ENCODE measurements around the gene THG1L. TPM values are rescaled to one million over a fixed set of nuclear protein-coding genes. Genes with fewer than 3 reads are reported as not detected.

The THG1L gene
- total RNA-seq, 4 donors from 2014 or later: 13.2 to 20.3 (median 15.5) TPM

DNA sequence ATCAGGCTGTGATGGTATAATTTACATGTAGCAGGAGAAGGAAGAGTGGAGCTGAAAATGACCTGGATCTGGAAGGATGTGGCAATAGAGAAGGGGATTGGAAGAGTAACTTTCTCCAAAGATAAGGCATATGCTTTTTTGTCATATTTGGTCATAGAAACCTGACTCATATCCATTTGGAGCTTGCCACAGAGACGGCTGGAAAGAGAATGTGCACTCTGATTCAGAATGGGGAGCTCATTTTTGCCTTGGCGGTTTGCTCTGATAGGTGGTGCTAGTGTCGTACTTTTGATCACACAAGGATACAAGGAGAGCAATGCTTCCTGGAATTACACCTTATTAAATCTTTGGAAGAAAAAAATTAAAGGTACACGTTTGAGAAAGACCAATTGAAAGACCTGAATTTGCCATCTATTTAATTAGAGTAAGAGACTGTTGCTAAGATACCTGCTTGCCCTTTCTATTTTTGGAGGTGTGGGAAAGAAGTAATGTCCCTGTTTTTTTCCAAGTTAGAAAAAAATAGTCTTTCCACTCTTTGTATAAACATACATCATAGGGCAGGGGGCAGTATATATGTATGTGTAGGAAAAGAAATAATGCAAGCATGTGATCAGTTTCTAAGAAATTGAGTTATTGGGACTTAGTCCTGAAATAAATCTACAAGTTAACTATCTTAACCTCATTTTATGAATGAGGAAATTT is 17.7 kb downstream of the THG1L start:
- H3K36me3 ChIP-seq: peaks cover 1 to 29% of the 10 kb centered on the region in 2 donors
- H3K4me3 ChIP-seq: no peak overlapping the region
- H3K4me1 ChIP-seq: peaks cover 0 to 69% (median 7%) of the 10 kb centered on the region in 3 donors
- H3K27ac ChIP-seq: peak overlapping the region; percentile 46 to 93 (median 90)
- no peaks in the 10 kb centered on the region for H3K27me3 ChIP-seq
- 12 to 40% methylated on average over 4 of the region's 4 CpGs for WGBS, 2 donors (ENCODE audit: low coverage in 1 of 2)
- TF ChIP-seq, protein P1, sequence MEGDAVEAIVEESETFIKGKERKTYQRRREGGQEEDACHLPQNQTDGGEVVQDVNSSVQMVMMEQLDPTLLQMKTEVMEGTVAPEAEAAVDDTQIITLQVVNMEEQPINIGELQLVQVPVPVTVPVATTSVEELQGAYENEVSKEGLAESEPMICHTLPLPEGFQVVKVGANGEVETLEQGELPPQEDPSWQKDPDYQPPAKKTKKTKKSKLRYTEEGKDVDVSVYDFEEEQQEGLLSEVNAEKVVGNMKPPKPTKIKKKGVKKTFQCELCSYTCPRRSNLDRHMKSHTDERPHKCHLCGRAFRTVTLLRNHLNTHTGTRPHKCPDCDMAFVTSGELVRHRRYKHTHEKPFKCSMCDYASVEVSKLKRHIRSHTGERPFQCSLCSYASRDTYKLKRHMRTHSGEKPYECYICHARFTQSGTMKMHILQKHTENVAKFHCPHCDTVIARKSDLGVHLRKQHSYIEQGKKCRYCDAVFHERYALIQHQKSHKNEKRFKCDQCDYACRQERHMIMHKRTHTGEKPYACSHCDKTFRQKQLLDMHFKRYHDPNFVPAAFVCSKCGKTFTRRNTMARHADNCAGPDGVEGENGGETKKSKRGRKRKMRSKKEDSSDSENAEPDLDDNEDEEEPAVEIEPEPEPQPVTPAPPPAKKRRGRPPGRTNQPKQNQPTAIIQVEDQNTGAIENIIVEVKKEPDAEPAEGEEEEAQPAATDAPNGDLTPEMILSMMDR (IDR thresholded peaks at IDR 0.05): no peak
- TF ChIP-seq POLR2A (IDR thresholded peaks at IDR 0.05): no peak
- no peak for TF ChIP-seq EP300 (IDR thresholded peaks at IDR 0.05)
- TF ChIP-seq POLR2AphosphoS5 (IDR thresholded peaks at IDR 0.05): no peak
- no peaks in the 10 kb centered on the region for H3K9me3 ChIP-seq
- peak; percentile 46 for ATAC-seq

DNA sequence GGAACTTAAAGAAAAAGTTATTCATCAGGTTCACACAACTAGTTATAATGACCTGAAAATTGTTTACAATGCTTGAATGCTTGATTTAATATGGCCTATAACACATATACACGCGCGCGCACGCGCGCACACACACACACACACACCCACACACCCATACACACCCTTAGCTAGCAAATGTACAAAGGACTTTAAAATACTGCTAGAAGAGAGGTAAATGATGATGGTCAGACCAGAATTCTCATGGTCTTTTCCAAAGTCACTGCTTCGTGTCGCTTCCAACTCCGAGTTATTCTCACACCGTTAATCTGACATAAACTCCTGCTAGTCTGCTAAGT is 18.2 kb downstream of the THG1L start:
- Histone ChIP-seq H3K27ac (peak overlapping the region; percentile 46 to 93 (median 90)), H3K4me3 (no peak overlapping the region), H3K36me3 (peaks cover 5 to 34% of the 10 kb centered on the region in 2 donors), H3K4me1 (peaks cover 0 to 67% (median 7%) of the 10 kb centered on the region in 3 donors), H3K9me3 (no peaks in the 10 kb centered on the region), H3K27me3 (no peaks in the 10 kb centered on the region)
- 66 to 75% methylated on average over 11 of the region's 11 CpGs for WGBS, 2 donors (ENCODE audit: low coverage in 1 of 2)
- ATAC-seq: no peak
- TF ChIP-seq POLR2AphosphoS5 (IDR thresholded peaks at IDR 0.05) (no peak), EP300 (IDR thresholded peaks at IDR 0.05) (no peak), POLR2A (IDR thresholded peaks at IDR 0.05) (no peak)
- TF ChIP-seq, protein P1 (IDR thresholded peaks at IDR 0.05): no peak

DNA sequence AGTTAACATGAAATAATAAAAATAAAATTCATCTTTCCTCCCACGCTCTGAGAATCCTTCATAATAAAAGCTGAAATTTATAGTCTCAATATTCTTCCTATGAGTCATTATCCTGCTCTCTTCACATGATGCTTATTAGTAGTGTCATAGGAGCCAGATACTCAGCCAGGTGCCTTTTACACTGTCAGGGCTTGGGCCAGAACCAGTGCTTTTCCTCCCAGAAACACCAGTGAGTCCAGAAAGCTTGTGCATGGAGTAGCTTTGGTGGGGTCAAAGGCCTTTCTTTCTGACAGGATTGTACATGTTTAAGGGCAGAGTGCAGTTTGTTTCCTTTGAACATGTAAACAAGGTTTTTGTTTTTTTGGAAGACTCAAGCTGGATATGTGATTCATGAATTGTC is 19.1 kb downstream of the THG1L start:
- H3K9me3 ChIP-seq: no peaks in the 10 kb centered on the region
- no peak overlapping the region for H3K4me3 ChIP-seq
- no peak for ATAC-seq
- TF ChIP-seq EP300 (IDR thresholded peaks at IDR 0.05): no peak
- TF ChIP-seq POLR2A (IDR thresholded peaks at IDR 0.05): no peak
- TF ChIP-seq, protein P1 (IDR thresholded peaks at IDR 0.05): no peak
- no peak for TF ChIP-seq POLR2AphosphoS5 (IDR thresholded peaks at IDR 0.05)
- peaks cover 5 to 43% of the 10 kb centered on the region in 2 donors for H3K36me3 ChIP-seq
- peaks cover 0 to 58% (median 7%) of the 10 kb centered on the region in 3 donors for H3K4me1 ChIP-seq
- H3K27ac ChIP-seq: peak overlapping the region; percentile 46 to 93 (median 90)
- H3K27me3 ChIP-seq: no peaks in the 10 kb centered on the region
- 20 to 73% methylated on average over 1 of the region's 1 CpG for WGBS, 2 donors (ENCODE audit: low coverage in 1 of 2)

DNA sequence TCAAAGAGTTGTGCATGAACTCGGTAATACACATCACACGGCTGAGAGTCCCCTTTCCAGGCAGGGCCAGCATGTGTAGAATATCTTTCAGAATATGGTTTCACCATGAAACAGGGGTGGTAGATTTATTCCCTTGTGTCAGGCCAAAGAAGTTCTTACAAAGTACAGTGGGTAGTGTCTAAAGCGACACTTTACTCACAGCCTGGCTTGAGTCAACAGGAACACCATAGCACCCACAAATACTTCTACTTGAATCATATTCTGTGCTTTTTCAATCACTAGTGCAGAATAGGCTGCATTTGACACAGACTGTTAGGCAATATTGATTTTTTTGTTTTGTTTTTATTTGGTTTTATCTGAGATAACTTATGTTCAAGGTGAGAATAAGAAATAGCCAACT is 24.9 kb downstream of the THG1L start:
- Histone ChIP-seq H3K4me1 (peaks cover 0 to 4% (median 0%) of the 10 kb centered on the region in 3 donors), H3K36me3 (peaks cover 8 to 98% of the 10 kb centered on the region in 2 donors), H3K27ac (no peak overlapping the region), H3K4me3 (no peak overlapping the region), H3K9me3 (no peaks in the 10 kb centered on the region), H3K27me3 (no peaks in the 10 kb centered on the region)
- WGBS, 2 donors (ENCODE audit: low coverage in 1 of 2): 89 to 94% methylated on average over 3 of the region's 3 CpGs
- ATAC-seq: no peak
- TF ChIP-seq POLR2A (IDR thresholded peaks at IDR 0.05) (no peak), POLR2AphosphoS5 (IDR thresholded peaks at IDR 0.05) (no peak), EP300 (IDR thresholded peaks at IDR 0.05) (no peak)
- TF ChIP-seq, protein P1 (IDR thresholded peaks at IDR 0.05): no peak

DNA sequence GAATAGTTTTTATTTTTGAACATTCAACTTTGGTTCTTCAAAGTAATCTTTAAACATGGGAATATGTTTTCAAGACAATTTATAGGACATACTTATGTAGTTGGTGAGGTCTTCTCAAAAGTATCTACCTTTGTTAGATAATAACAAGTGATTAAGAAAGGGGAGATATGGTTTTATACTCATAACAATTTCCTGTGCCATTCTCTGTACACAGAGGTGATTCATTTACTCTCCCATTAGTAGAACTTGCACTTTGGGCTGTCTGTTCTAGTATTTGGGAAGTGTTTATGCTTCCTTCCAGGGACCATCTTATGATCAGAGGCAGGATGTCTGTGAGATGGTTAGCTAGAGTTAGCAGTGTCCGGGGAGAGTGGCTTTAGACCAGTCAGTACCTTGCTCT is 27.5 kb downstream of the THG1L start:
- TF ChIP-seq POLR2A (IDR thresholded peaks at IDR 0.05): no peak
- TF ChIP-seq, protein P1 (IDR thresholded peaks at IDR 0.05): no peak
- no peak for TF ChIP-seq POLR2AphosphoS5 (IDR thresholded peaks at IDR 0.05)
- TF ChIP-seq EP300 (IDR thresholded peaks at IDR 0.05): no peak
- Histone ChIP-seq H3K27me3 (no peaks in the 10 kb centered on the region), H3K4me3 (no peak overlapping the region), H3K4me1 (peaks cover 0 to 19% (median 3%) of the 10 kb centered on the region in 3 donors), H3K27ac (no peak overlapping the region), H3K9me3 (no peaks in the 10 kb centered on the region), H3K36me3 (peaks cover 8 to 76% of the 10 kb centered on the region in 2 donors)
- no peak for ATAC-seq
- 67% methylated on average over 1 of the region's 1 CpG; no CpG with 5 or more reads in 1 of the 2 donors for WGBS, 2 donors (ENCODE audit: low coverage in 1 of 2)

Data from gastroesophageal sphincter (tissue), 4 donors.